ENCODE data around the gene PPP1R2C.

Gene PPP1R2C

GRCh38 chrX:42797651-42798269, 19.8 kb upstream of the PPP1R2C start:
- Histone ChIP-seq H3K4me1 (ENCODE audit: control insufficient read depth, insufficient read depth, low read length) (no peaks in the 10 kb centered on the region), H3K27ac (ENCODE audit: extremely low read depth, low read depth, low read length) (no peak overlapping the region), H3K4me3 (ENCODE audit: low read depth, low read length) (no peak overlapping the region), H3K9me3 (ENCODE audit: control insufficient read depth, insufficient read depth, low read depth, low read length) (peaks cover under 1% of the 10 kb centered on the region; the same call in 1 of the 2 replicates), H3K36me3 (ENCODE audit: control insufficient read depth in 2 of 2, insufficient read depth in 1 of 2, low read length in 2 of 2) (no peaks in the 10 kb centered on the region)
- TF ChIP-seq KLF17 (tag by site-specific recombination; IDR thresholded peaks at IDR 0.05) = no peak
- TF ChIP-seq ZBTB7A (tag by site-specific recombination; IDR thresholded peaks at IDR 0.05; ENCODE audit: low read depth) = no peak
- TF ChIP-seq ZBTB26 (tag by site-specific recombination; optimal IDR thresholded peaks at IDR 0.05) = no peak
- peak; percentile 86 for TF ChIP-seq MEIS1 (CRISPR knock-in tag; IDR thresholded peaks at IDR 0.05; ENCODE audit: borderline replicate concordance)
- no peak for TF ChIP-seq ZNF600 (tag by site-specific recombination; IDR thresholded peaks at IDR 0.05)
- TF ChIP-seq ZNF548 (tag by site-specific recombination; IDR thresholded peaks at IDR 0.05) = no peak
- CTCF ChIA-PET = no interaction called here
- POLR2A ChIA-PET = no interaction called here

DNA sequence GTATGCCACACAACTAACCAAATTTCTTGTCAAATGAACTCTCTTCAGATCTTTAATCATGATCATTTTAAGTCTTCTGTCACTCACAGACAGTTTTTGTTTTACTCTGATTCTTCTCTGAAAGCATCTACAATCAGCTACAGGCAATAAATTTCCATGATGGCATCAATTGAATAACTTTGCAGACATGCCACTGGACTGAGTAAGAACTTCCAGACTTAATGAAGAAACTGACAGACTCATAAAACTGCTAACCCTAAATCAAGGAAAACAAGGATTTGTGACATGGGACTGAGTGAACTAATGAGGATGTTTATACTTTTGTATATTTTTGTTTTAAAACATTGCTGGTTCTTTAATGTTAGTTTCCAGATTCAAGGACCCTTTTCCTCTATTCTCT, 5.5 kb upstream of the PPP1R2C start:
- no peaks in the 10 kb centered on the region for H3K9me3 ChIP-seq (ENCODE audit: control insufficient read depth, insufficient read depth, low read depth, low read length)
- H3K36me3 ChIP-seq (ENCODE audit: control insufficient read depth in 2 of 2, insufficient read depth in 1 of 2, low read length in 2 of 2) = no peaks in the 10 kb centered on the region
- no peak overlapping the region for H3K27ac ChIP-seq (ENCODE audit: extremely low read depth, low read depth, low read length)
- H3K4me1 ChIP-seq (ENCODE audit: control insufficient read depth, insufficient read depth, low read length) = no peaks in the 10 kb centered on the region
- TF ChIP-seq KLF7 (tag by site-specific recombination; IDR thresholded peaks at IDR 0.05; ENCODE audit: borderline replicate concordance) (no peak), ZSCAN4 (tag by site-specific recombination; IDR thresholded peaks at IDR 0.05) (no peak), ZNF175 (tag by site-specific recombination; IDR thresholded peaks at IDR 0.05) (no peak), GFI1B (tag by site-specific recombination; IDR thresholded peaks at IDR 0.05) (no peak), ZNF16 (tag by site-specific recombination; IDR thresholded peaks at IDR 0.05; ENCODE audit: low read depth) (no peak), PBX3 (CRISPR knock-in tag; IDR thresholded peaks at IDR 0.05) (no peak), SP7 (tag by site-specific recombination; IDR thresholded peaks at IDR 0.05) (no peak), PRDM6 (tag by site-specific recombination; IDR thresholded peaks at IDR 0.05) (no peak), ZNF561 (tag by site-specific recombination; IDR thresholded peaks at IDR 0.05; ENCODE audit: borderline replicate concordance) (no peak), KLF16 (tag by site-specific recombination; IDR thresholded peaks at IDR 0.05) (no peak), ZNF654 (tag by site-specific recombination; IDR thresholded peaks at IDR 0.05; ENCODE audit: low read depth) (no peak), ZNF10 (tag by site-specific recombination; IDR thresholded peaks at IDR 0.05) (no peak)
- TF ChIP-seq, protein P1, sequence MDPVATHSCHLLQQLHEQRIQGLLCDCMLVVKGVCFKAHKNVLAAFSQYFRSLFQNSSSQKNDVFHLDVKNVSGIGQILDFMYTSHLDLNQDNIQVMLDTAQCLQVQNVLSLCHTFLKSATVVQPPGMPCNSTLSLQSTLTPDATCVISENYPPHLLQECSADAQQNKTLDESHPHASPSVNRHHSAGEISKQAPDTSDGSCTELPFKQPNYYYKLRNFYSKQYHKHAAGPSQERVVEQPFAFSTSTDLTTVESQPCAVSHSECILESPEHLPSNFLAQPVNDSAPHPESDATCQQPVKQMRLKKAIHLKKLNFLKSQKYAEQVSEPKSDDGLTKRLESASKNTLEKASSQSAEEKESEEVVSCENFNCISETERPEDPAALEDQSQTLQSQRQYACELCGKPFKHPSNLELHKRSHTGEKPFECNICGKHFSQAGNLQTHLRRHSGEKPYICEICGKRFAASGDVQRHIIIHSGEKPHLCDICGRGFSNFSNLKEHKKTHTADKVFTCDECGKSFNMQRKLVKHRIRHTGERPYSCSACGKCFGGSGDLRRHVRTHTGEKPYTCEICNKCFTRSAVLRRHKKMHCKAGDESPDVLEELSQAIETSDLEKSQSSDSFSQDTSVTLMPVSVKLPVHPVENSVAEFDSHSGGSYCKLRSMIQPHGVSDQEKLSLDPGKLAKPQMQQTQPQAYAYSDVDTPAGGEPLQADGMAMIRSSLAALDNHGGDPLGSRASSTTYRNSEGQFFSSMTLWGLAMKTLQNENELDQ (tag by site-specific recombination; IDR thresholded peaks at IDR 0.05; ENCODE audit: low read depth) = no peak
- ChIA-PET CTCF (no interaction called here), POLR2A (no interaction called here)
- H3K4me3 ChIP-seq (ENCODE audit: low read depth, low read length) = no peak overlapping the region

All from HEK293 (cell line).